Measurements from ENCODE around the gene FOXR1.
"Not testable (repeated sequence)": the region's sequence is repeated elsewhere in the genome, so short reads cannot be mapped to it uniquely, and the experiment has no call there.

The FOXR1 gene

GRCh38 chr11:118947091-118947490, 24.5 kb upstream of the FOXR1 start:
- no peak for DNase-seq

DNA sequence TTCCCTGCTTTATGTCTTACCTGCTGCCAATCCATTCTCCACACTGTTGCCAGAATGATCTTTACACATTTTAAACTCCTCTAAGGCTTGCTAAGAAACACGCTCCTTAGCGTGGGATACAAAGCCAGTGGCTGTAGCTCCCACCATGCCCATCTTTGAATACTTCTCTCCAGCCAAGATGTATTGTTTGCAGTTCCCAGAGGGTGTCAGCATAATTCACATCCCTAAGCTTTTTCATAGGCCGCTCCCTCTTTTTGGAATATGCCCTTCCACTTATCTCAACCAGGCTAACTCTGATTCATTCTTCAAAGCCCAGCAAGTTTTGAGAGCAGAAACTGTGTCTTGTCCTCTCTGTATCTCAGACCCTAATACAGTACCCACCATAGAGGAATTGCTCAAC, 23.6 kb upstream of the FOXR1 start:
- no peak for DNase-seq

DNA sequence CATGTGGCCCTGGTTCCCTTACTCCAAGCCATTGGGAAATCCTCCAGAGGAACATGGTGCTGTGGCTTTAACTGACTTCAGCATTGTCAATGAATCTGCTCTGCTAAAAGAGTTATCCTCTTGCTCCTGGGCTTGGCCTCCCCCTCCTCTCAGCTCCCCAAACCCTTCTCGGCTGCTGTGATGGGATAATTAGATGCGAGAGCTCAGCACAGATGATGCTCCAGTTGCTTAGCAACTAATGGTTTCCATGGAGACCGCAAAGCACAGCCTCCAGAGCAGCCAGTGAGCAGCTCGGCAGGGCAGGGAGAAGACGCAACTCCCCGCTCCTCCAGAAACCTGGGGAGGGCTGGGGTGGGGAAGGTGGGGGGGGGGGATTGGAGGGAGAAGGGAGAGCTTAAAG, 18.3 kb upstream of the FOXR1 start:
- no peak for DNase-seq

DNA sequence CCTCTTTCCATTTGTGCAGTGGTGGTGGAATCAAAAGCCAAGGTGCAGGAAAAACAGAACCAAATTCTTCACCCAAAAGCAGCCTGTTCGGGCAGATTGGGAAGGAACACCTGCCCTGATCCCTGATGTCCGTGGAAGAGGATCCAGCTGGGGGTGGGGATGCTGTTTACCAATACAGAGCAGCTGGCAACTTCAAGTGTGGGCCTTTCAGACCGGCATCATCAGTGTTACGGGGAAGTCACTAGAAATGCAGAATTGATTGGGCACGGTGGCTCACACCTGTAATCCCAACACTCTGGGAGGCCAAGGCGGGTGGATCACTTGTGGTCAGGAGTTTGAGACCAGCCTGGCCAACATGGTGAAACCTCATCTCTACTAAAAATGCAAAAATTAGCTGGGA, 17.6 kb upstream of the FOXR1 start:
- not testable (repeated sequence) for DNase-seq

DNA sequence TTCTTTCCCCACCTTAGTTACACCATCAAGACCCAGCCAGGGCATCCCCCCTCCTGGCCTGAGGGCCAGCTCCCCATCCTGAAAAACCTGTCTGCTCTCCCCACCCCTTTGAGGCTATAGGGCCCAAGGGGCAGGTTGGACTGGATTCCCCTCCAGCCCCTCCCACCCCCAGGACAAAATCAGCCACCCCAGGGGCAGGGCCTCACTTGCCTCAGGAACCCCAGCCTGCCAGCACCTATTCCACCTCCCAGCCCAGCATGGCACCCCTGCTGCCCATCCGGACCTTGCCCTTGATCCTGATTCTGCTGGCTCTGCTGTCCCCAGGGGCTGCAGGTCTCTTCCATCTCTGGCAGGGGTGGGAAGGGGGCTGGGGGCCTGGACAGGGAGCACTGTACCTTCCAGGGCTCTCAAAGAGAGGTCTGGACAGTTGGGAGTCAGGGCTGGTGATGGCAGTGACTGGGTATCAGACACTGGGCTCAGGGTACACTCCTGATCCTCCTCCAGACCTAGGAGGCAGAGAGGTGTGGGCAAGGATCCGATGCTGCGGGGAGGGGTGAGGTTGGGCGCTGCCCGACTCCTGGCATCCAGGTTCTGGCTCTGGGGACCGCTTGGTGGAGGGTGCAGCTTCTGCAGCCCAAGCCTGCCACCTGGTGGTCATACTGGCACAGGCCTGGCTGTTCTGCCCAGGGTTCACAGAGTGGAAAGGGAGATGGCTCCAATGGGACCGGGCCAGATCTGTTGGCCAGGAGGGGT, 15.3 kb upstream of the FOXR1 start, which contains the start of gene UPK2:
Gene UPK2 (plus strand): TSS at position 205 of the 753 bp plus-strand sequence. CDS start 53 bp downstream, at position 258.
- peak; percentile 63 to 92 for DNase-seq

- no peak for DNase-seq
Measured at GRCh38 chr11:118956847-118957469, 14.6 kb upstream of the FOXR1 start.

GRCh38 chr11:118957549-118957948, 14.0 kb upstream of the FOXR1 start:
- DNase-seq, result no peak

DNA sequence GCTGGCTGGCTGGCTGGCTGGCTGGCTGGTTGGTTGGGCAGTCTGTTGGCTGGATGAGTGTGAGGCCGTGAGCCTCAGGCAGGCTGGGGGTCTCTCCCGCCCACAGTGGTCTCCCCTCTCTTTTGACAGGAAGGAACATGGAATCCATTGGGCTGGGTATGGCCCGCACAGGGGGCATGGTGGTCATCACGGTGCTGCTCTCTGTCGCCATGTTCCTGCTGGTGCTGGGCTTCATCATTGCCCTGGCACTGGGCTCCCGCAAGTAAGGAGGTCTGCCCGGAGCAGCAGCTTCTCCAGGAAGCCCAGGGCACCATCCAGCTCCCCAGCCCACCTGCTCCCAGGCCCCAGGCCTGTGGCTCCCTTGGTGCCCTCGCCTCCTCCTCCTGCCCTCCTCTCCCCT, 13.6 kb upstream of the FOXR1 start:
- DNase-seq, result no peak

DNA sequence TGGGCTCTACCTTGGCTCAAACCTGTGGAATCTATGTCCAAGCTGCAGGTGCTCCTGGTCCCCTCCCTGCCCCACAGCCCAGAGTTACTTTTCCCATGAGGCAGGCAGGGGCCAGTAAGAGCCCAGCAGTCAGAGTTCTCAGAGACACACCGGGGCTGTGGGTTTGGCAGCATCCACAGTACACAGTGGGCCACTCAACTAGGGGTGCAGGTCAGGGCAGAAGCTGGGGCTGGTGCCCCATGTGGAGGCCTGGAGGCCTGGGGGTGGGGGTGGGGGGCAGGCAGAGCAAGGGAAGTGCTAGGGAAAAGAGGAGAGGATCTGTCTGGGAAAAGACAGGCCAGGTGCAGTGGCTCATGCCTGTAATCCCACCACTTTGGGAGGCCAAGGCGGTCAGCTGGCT, 13.0 kb upstream of the FOXR1 start:
- DNase-seq, result no peak

DNA sequence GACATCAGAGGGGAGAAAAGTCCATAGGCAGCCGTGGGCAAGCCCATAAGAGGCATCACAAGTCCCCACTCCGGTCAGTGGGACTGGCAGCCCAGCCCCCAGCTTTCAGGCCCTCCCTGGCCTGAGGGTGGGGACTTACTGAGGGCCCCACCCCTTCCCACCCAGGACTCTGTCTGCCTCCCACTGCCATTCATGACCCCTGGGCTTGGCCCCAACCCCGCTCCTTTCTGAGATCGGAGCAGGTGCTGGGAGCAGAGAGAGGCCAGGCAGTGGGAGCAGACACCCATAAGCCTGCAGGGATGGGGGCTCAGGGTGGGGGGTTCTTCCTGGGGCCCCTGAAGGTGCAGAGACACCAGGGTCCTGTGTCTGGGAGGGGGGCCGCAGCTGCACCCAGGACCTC, 10.4 kb upstream of the FOXR1 start:
- DNase-seq, result no peak

DNA sequence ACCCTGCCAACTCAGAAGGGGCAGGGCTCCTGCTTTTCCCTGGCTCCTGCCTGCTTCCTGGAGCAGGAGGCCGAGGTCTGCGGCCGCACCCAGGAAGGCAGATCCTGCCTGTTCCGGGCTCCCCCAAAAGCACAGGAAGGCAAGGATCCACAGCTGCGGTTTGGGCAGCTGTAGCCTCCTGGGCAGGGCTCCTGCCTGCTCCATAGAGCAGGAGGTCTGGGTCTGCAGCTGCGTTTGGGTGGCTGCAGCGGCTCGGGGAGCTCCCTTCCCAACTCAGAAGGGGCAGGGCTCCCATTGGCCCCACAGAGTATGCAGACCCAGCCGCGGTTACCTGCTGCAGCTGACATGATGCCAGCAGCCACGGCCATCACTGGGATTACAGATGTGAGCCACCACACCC, 10.0 kb upstream of the FOXR1 start:
- DNase-seq, result no peak

GRCh38 chr11:118969508-118969907, 2.1 kb upstream of the FOXR1 start:
- not testable (repeated sequence) for DNase-seq

- no peak for DNase-seq
Measured at GRCh38 chr11:118973985-118974384, 2.4 kb downstream of the FOXR1 start.

- DNase-seq, result no peak
Measured at GRCh38 chr11:118975771-118976709, 4.5 kb downstream of the FOXR1 start.

GRCh38 chr11:118979434-118979833, 7.9 kb downstream of the FOXR1 start:
- no peak for DNase-seq

DNA sequence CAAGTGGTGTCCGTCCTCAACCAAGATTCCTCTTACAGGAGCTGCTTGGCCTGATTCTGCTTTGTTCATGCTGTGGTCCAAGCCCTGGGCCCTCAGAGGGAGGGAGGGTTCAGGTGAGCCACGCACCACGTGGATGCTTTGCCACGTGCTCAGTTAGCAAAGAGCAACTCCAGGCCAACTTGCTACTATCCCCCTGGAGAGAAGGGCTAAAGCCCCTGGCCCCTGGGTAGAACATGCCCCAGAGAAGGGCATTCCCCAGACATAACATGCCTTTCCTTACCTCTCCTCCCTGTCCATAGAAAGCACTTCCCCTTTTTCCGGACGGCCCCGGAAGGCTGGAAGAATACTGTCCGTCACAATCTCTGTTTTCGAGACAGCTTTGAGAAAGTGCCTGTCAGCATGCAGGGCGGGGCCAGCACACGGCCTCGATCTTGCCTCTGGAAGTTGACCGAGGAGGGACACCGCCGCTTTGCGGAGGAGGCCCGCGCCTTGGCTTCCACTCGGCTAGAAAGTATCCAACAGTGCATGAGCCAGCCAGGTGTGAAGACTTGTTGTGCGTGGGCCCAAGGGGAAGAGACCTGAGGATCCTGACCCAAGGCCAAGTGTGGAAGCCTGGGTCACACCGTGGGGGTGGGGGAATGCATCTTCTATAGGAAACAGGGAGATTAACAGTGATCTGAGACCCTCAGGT, 8.8 kb downstream of the FOXR1 start:
- DNase-seq, result peak; percentile 35 to 47

DNA sequence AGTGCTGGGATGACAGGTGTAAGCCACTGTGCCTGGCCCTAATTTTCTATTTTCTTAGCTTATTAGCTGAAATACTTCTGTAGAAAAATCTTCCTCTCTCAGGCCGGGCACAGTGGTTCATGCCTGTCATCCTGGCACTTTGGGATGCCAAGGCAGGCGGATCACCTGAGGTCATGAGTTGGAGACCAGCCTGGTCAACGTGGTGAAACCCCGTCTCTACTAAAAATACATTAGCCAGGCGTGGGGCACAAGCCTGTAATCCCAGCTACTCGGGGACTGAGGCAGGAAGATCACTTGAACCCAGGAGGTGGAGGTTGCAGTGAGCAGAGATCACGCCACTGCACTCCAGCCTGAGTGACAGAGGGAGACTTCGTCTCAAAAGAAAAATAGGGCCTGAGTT, 12.8 kb downstream of the FOXR1 start:
- DNase-seq, result not testable (repeated sequence)

GRCh38 chr11:118984825-118985224, 13.3 kb downstream of the FOXR1 start:
- no peak for DNase-seq

GRCh38 chr11:118988280-118988679, 16.7 kb downstream of the FOXR1 start:
- no peak for DNase-seq

GRCh38 chr11:118991486-118992038, 20.0 kb downstream of the FOXR1 start:
- not testable (repeated sequence) for DNase-seq

DNA sequence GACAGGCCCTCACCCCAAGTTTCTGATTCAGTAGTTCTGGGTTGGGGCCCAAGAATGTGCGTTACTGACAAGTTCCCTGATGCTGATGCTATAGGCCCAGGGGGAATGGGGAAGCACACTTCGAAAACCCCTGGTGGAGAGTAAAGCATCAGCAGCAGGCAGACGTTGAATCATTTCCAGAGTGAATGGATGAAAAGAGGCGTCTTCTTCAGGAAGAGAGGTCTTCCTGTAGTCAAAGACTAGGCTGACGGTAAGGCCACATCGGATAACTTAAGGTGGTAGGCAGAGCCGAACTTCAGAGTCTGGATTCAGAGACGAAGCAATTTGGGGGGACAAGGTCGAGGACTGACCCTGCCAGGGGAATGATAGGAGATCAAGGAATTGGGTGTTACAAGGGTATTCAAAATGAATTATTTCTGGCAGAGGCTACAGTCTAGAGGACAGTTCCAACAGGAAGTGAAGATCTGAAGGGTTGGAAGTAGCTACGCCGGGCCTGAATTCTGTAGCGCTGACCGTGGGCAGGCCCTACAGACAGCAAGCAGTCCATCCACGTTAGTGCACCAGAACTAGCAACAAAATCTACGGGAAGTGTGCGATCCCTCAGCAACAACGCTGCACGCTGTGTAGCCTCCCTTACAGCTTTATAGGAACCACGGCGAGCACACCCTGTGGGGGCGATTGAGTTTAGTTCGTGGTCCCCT, 25.5 kb downstream of the FOXR1 start:
- peak; percentile 46 to 48 for DNase-seq

Measured in inflammatory macrophage treated with lipopolysaccharide for 1 hour (primary cell).